DMS53 treated with DMSO at 0.1 percent for 48 hours (cell line): ENCODE measurements around the gene KCNH1.
"Not testable (repeated sequence)": the region's sequence is repeated elsewhere in the genome, so short reads cannot be mapped to it uniquely, and the experiment has no call there.

Experiments
- DNase-seq: peaks from one replicate; lab custom pipeline; 2025; ENCODE audit not compliant: unreplicated experiment; lab: John Stamatoyannopoulos, UW

The KCNH1 gene

DNA sequence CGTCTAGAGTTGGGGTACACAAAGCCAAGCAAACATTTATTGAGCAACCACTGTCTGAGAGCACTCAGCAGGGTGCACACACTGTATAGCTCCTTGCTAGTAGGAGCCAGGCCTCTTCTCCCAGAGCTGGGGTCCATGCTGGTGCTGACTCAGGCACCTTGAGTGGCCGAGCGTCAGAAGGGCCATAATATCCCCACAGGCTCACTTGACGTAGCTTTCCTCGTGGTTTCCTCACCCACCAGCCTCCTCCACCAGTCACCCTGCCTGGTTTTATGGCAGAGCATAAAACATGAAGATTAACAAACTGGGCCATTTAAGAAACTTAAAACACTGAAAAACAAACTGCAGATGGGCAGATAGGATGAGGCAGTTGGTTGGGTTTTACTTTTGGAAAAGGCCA lies 443.7 kb downstream of the KCNH1 start:
- no peak for DNase-seq

- DNase-seq, result no peak
Measured at GRCh38 chr1:210689826-210690225, 444.1 kb downstream of the KCNH1 start.

GRCh38 chr1:210688512-210689234 lies 445.3 kb downstream of the KCNH1 start:
- DNase-seq, result no peak

DNA sequence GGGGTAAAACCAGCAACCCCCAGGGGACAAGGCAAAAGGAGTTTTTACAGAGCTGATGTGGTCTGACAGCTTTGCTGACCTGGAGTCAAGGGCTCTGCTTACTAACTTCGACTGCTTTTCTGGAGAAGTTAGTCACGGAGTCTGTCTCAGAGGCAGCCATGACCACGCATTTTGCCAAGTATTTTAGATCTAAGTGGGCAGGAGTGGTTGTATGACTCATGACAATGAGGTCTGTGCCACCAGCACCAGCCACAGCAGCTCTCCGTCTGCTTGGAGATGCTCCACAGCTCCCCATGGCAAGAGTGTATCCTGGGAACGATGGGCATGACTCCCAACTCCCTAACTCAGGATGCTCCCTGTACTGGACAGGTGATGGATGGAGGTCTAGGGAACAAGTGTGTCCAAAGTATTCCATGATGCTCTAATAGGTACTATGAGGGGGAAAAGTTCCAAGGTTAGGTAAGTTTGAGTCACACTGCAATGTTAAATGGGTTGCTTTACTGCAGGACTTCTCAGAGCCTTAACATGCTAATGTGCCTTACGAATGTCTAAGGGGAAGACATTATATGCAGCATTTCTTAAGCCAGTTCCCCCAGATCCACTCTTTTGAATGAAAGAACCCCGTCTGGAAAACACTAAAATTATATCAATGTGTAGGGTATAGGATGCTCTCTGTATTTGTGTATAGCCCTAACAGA lies 446.2 kb downstream of the KCNH1 start:
- no peak for DNase-seq

- DNase-seq, result no peak
Measured at GRCh38 chr1:210686841-210687240, 447.1 kb downstream of the KCNH1 start.

DNA sequence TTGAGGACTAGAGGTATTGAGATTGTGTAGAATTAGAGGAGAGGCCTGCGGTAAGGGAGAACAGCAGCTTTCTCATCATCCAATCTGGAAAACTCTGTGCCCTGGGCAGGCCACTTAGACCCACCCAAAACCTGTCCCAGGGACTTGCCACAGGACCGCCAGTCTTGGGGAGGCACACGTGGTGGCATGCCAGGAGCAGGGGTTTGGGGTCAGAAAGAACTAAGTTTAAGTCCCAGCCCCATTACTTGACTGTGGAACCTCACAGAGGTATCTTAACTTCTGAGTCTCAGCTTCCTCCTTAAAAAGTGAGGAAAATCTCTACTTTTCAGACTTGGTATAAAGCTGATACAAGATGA lies 448.7 kb downstream of the KCNH1 start:
- no peak for DNase-seq

- no peak for DNase-seq
Measured at GRCh38 chr1:210684466-210685294, 449.3 kb downstream of the KCNH1 start.

- no peak for DNase-seq
Measured at GRCh38 chr1:210683403-210684047, 450.4 kb downstream of the KCNH1 start.

DNA sequence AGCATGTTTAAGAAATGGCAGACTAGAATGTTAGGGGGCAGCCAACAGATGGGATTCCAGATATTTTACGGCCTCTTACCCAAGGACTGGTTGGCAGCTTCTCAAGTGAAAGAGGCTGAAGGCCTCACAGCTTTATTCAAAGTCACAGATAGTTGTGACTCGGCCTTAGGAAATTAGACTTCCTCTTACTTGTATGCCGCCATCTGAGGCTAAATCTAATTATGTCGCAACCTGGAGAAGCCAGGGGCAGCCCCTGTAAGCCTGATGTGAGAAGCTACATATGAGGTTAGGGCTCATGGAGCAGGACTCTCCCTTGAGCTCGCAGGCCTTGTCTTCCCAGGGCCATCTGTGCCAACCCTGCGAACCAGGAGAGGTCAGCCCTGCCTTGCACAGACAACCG lies 452.8 kb downstream of the KCNH1 start:
- DNase-seq, result no peak

- DNase-seq, result no peak
Measured at GRCh38 chr1:210678306-210678705, 455.6 kb downstream of the KCNH1 start.

- no peak for DNase-seq
Measured at GRCh38 chr1:210677533-210677932, 456.4 kb downstream of the KCNH1 start.

DNA sequence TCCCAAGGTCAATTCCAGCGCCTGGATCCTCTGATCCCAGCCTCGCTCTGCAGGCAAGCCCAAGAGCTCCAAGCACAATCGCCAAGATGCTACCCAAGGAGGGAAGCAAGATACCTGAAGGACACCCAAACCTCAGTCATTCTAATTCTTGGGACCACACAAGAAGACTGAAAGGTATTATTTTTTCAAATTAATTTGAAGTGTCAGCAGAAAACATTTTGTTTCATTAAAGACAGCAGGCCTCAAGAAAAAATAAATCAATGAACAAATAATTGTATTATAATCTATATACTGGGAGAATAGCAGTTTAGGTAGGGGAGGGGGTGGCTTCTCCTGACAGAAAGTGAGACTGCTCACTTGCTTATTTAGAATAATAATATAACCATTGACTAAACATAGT lies 457.4 kb downstream of the KCNH1 start:
- no peak for DNase-seq

DNA sequence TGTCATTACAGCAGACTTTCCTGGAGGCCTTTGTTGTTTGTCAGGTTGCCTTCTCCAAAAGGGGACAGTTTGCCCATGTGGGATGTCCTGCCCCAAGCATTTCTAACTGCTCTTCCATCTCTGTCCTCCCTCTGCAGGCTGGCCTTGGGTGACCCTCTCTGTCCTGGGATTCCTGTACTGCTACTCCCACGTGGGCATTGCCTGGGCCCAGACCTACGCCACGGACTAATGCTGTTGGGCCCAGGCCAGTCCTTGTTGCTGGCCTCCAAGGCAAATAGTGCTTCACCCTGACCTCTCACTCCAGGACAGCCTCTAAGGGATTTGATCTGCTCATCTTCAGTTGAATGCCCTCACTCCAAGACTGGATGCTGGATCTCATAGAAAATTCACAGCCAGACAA lies 459.8 kb downstream of the KCNH1 start:
- DNase-seq, result no peak

GRCh38 chr1:210669951-210670350 lies 464.0 kb downstream of the KCNH1 start:
- no peak for DNase-seq

GRCh38 chr1:210663730-210664573 lies 470.0 kb downstream of the KCNH1 start:
- DNase-seq, result peak; percentile 28

DNA sequence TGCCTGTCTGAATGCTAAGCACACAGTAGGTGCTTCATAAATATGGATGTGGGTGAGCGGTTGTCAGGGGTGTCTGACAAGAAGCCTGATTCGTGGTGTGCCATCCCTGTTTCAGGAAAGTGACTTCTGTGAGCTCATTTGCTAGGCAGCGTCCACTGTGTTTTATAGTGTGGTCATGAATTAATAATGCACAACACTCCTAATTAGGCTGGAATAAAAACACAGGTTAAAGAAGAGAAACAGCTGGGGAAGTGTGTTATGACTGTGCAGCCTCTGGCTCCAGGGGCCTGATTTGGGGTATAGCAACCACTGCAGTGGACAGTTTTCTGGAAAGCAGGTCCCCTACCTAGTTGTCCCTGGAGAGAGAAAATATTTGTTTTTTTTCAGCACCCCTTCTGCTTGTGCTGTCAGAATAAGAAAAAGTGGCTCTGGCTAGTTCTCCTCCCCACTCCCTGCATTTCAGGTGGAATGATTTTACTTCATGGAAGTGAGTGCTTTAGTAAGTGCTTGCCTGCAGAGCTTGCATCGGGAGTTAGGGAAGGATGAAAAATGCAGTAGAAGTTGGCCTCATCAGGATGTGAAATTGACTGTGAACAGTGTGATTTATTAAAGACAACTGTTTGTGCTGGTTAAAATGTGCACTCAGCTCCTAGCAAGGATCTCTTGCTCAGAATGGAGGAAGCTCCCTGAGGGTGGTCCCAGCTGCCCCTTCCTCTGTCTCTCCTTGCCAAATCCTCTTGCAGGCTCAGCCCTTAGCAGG lies 471.5 kb downstream of the KCNH1 start:
- DNase-seq, result no peak

GRCh38 chr1:210661520-210661919 lies 472.4 kb downstream of the KCNH1 start:
- not testable (repeated sequence) for DNase-seq

GRCh38 chr1:210657806-210658205 lies 476.1 kb downstream of the KCNH1 start:
- no peak for DNase-seq

DNA sequence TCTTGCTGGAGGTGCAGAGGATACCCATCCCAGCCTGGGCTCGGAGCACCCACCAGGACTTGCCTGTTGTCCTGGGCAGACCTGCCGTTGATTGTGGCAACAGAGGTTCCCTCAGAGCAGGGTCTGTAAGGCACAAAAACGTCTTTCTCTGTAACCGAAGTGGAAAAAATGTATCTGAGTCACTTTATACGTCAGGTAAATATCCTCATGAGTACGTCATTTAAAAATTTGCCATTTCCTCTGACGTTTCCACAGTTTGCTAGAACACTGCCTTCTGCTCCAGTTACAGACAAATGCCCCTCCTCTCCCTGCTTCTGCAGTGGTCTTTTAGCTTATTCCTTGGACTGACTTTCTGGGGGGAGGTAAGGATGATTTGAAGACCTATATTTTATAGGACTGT lies 478.4 kb downstream of the KCNH1 start:
- no peak for DNase-seq
